ENCODE data around the gene TM6SF1. TPM values are rescaled to one million over a fixed set of nuclear protein-coding genes. Genes with fewer than 3 reads are reported as not detected.
"Not testable (repeated sequence)": the region's sequence is repeated elsewhere in the genome, so short reads cannot be mapped to it uniquely, and the experiment has no call there.

The TM6SF1 gene
- total RNA-seq, 1 donor from 2014 or later: 35.1 TPM

DNA sequence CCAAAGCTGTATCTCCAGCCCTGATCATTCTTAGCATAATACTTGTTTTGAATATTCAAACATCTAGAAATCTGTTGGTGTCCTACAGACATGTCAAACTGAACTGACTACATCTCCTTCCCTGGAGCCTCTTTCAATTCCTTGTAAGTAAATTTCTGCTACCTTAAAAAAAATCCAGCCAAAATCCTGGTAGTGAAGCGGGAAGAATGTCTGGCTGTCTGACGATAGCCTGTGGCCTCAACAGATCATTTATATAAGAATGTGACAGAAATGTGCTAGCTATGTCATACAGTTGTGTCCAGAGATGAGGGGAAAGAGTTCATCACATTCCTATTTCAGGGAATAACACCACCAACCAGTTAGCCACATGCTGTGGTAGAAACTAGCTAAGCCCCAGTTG, 18.6 kb upstream of the TM6SF1 start:
- no peak for DNase-seq (ENCODE audit: low read depth, low spot score)

GRCh38 chr15:83090465-83090864, 17.0 kb upstream of the TM6SF1 start:
- no peak for DNase-seq (ENCODE audit: low read depth, low spot score)

DNA sequence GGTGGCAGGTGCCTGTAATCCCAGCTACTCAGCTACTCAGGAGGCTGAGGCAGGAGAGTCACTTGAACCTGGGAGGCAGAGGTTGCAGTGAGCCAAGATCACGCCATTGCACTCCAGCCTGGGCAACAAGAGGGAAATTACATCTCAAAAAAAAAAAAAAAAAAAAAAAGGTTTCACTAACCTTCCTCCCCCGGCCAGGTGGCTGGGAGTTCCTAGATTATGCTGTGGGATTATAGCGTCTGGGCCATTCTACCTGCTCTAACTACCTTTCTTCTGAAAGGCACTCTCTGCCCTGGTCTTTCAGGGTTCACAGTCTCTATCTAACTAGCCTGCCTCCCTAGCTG, 15.5 kb upstream of the TM6SF1 start:
- not testable (repeated sequence) for DNase-seq (ENCODE audit: low read depth, low spot score)

- peak; percentile 95 for DNase-seq (ENCODE audit: low read depth, low spot score)
These were observed 15.0 kb upstream of the TM6SF1 start for GRCh38 chr15:83092309-83092976.

DNA sequence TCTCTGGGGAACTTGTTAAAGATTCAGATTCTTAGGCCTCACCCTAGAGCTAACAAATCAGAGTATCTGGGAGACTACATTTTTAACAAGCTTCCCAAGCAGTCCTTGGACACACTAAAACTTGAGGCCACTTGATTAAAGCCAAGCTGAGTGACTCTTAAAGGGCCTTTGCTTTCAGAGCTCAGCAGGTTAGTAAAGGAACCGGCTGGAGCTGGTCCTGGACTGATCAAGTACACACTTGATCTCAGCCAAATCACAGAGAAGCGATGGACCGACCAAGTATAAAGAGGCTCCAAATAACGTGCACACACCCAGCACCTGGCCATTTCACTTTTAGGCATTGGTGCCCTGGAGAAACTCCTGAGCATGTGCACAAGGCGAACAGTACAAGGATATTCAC, 12.9 kb upstream of the TM6SF1 start:
- no peak for DNase-seq (ENCODE audit: low read depth, low spot score)

DNA sequence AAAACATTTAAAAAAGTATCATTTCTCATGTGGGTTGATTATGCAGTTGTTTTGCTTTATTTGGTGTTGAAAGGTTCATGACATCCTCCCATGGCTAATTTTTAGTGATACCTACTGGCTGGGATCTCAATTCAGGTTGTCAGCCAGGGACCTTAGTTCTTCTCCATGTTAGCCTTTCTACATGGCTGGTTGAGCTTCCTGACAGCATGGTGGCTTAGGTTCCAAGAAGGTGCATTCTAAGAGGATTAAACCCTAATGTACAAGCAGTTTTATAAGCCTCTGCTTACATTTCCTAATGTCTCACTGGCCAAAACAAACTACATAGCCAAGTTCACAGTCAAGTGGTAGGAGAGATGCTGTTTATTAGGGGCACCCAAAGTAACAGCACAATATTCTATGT, 9.4 kb upstream of the TM6SF1 start:
- DNase-seq (ENCODE audit: low read depth, low spot score): no peak

GRCh38 chr15:83099290-83099689, 8.2 kb upstream of the TM6SF1 start:
- no peak for DNase-seq (ENCODE audit: low read depth, low spot score)

DNA sequence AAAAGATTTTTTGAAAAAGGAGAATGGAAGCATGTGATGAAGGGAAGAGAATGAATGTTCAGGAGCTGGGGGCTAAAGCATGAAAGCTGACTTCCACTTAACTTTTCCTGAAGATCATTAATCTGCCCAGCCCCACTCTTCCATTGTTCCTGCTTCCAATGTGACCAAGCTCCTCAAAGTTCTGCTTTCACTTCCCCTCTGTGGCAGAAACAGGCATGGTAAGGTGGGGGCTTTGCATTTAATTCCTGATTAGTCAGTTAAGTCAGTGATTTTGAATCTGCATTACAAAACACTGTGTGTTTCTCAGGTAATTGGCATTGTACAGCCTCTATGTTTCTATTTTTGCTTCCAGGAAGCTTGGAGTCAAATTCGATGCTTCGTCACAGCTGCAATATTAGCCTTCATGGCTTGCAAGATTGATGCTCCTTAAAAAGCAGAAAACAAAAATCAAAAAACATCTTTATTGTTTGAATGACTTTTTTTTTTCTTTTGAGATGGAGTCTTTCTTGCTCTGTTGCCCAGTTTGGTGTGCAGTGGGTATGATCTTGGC, 7.3 kb upstream of the TM6SF1 start:
- DNase-seq (ENCODE audit: low read depth, low spot score): no peak

DNA sequence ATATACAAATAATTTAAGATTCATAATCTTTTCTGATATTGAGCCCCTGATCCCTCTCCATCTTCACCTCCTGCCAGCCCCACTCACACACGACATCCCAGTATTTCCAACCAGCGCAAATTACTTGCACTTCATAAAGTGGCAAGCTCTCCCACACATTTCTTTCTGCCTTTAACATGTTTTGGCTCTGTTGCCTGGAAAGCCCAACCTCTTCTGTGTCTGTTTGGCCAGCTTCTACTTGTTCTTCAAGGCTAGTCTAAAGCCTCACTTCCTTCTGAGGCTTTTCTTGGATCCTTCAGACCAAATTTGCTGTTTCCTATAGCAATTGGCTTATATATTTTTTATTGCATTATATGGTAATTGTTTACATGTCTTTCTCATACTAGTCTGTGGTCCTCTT, 5.1 kb upstream of the TM6SF1 start:
- no peak for DNase-seq (ENCODE audit: low read depth, low spot score)

DNA sequence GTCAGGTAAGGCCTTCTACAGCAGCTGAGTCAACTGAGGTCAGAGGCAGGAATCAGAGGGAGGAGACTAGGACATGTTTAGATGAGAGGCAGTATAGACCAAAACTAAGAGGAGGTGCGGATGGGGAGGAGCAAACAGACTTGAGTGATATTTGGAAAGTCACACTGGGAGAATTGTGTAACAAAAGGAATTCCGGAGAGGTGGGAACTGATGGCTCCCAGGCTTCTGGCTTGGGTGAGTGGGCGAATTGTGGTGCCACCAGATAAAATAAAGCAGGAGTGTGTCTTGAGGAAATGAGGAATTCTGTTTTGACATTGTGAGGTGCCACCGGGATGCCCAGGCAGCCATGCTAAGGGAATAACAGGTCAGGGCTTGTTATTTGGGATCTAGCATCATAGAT, 3.3 kb upstream of the TM6SF1 start:
- no peak for DNase-seq (ENCODE audit: low read depth, low spot score)

DNA sequence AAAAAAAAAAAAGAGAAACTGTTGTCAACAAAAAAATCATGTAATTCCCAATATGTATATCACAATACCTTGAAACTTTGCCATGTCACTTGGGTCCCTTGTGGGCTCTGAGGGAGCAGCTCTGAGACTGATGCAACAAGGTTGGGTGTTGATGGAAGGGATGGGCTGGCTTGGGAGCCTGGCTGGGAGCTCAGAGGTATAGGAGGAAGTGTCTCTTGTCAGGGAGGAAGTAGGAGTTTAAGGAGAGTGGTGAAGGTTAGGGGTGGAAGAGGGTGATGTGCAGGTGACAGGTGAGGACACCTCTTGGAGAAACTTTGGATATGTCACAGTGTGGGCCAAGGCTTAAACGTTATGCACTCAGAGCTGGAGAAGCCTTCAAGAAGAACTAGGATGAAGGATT, 2.0 kb upstream of the TM6SF1 start:
- DNase-seq (ENCODE audit: low read depth, low spot score): no peak

DNA sequence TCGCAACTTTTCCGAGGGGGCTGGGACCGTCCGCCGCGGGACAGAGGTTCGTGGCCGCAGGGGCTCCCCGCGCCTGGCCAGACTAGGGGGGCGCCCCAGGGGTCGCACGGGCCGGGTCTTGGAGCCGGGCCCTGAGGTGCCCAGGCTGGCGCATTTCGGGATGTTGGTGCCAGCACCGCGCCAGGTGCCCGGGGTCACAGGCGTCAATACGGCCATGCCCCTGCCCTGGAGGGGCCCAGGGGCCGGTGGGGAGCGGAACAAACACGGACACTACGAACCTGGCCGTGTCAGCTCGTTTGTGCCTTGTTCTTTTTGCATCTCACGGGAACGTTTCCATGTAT, 366 bp downstream of the TM6SF1 start:
- no peak for DNase-seq (ENCODE audit: low read depth, low spot score)

- DNase-seq (ENCODE audit: low read depth, low spot score): peak; percentile 79
These were observed 1.1 kb downstream of the TM6SF1 start for GRCh38 chr15:83108266-83109219.

- DNase-seq (ENCODE audit: low read depth, low spot score): no peak
These were observed 2.1 kb downstream of the TM6SF1 start for GRCh38 chr15:83109532-83109931.

DNA sequence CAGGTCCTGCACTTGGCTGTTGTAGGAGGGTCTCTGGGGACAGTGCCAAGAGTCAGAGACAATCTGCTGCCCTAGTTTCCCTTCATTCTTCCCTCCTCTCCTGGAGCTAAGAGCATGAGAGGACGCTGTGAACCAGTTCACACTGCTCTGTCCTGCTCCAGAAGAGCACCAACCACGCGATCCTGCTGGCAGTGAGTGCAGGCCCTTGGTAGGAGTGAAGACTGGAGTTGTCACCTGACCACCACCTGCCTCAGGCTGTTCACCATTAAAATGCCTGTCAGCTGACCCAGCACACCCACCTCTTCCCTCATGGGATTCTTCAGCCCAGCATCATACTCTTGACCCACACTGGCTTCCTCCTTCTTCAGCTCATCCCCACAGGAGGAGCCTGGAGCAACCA, 2.9 kb downstream of the TM6SF1 start:
- DNase-seq (ENCODE audit: low read depth, low spot score): no peak

GRCh38 chr15:83111149-83111548, 3.7 kb downstream of the TM6SF1 start:
- no peak for DNase-seq (ENCODE audit: low read depth, low spot score)

- DNase-seq (ENCODE audit: low read depth, low spot score): peak; percentile 88
These were observed 4.9 kb downstream of the TM6SF1 start for GRCh38 chr15:83112233-83112955.

GRCh38 chr15:83112956-83113299, 5.5 kb downstream of the TM6SF1 start:
- no peak for DNase-seq (ENCODE audit: low read depth, low spot score)

- DNase-seq (ENCODE audit: low read depth, low spot score): no peak
These were observed 6.6 kb downstream of the TM6SF1 start for GRCh38 chr15:83113881-83114674.

GRCh38 chr15:83114856-83115255, 7.4 kb downstream of the TM6SF1 start:
- no peak for DNase-seq (ENCODE audit: low read depth, low spot score)

DNA sequence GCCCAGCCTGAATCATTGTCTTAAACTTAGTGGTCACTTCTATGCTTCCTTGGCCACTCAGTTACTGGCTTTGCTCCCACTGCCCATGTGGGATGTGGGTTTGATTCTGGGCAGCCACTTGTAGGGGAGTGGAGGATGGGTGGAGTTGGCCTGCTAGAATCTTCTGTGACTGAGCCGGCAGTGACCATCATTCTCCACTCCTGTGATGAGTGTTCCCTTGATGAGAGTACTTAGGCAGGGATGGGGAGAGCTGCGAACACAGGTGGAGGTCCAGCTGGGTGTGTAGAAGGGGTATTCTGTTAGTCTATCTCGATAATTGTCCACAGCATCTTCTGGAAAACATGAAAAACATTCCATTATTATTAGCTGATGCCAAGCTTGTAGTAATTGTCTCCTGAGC, 8.0 kb downstream of the TM6SF1 start:
- no peak for DNase-seq (ENCODE audit: low read depth, low spot score)
